RKO (cell line): ENCODE measurements around the gene CAPS2.
A peak's percentile ranks its signal among the peaks of the same experiment; 100 is the strongest.

Source experiments
- DNase-seq: peaks from one replicate; pipeline ENCODE4 v3.0.0-alpha.2; 2016; ENCODE audit warnings: low spot score

The CAPS2 gene

DNA sequence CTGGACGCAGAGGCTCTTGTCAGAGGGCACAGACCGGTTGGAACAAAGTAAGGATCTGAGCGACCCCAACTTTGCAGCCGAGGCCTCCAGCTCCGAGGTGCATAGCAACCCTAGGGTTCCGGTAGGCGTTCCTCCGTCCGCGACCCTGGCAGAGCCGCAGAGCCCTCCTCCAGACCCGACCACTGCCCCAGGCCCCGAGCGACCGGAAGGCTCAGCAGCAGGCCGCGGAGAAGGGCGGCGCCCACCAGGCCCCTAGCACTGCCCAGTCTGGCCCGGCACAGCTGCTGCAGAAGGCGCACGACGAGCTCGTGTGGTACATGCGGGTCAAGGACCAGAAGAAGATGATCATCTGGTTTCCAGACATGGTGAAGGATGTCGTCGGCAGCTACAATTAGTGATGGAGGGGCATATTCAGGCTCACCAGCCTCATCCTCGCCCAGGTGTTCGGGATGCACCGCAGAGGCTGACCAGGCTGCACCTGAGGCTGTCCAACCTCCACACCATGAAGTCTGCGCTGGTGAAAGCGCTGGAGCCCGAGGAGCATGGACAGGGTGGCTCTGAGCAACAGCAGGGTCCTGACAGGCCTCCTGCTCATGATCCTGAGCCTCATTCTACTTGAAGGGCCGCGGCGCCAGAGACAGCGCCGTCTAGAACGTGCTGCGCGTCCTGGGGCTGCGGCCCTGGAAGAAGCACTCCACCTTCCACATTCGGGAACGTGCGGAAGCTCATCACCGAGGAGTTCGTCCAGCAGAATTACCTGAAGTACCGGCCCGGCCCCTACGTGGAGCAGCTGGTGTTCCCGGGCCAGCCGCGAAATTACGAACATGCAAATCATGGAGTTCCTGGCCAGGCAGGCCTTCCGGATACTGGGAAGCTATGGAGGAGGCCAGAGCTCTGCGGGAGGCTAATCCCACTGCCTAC is 24.5 kb downstream of the CAPS2 start:
- DNase-seq = no peak

DNA sequence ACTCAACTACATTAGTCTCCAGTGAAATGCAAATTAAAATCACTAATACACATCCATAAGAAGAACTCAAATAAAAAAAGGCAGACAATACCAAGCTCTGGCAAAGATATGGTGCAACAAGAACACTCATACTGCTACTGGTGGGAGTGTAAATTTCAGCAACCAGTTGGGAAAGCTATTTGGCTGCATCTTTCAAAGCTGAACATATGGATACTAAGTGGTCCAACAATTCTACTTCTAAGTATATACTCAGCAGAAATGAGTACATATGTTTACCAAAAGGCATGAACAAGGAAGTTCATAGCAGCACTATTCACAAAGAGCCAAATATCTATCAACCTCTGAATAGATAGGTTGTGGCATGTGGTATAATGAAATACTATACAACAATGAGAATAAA is 27.3 kb downstream of the CAPS2 start:
- DNase-seq = no peak

DNA sequence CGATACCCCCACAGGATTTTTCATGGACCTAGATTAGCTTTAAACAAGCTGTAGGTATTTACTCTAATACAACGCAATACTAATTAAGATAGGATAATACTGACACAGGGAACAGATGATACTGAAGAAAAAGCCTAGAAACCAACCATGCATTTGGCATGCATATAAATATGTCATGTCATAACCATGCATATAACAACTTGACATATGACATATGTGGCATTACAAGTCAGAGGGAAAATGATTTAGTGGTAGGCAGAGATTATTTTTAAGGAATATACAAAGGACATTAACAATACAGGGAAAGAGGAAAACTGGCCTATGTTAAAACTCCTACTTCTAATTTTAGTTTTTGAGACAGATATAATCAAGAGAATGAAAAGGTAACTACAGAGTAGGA is 27.9 kb downstream of the CAPS2 start:
- no peak for DNase-seq

DNA sequence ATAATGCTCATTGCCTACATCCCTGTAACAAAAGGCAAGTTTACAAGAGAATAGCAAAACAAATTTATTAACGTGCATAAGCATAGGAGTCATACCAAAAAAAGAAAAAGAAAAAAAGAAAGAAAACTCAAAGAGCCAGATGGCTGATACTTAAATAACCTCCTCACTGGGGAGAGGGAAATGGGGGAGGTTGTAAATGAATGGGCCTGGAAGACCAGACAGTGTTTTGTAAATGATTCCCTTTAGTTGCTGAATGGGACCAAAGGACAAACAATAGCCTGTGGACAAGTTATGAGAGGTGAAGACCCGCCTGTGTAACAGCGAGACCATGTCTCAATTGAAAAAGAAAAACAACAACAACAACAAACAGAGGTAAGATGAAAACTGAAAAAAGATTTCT is 35.3 kb downstream of the CAPS2 start:
- DNase-seq = no peak

DNA sequence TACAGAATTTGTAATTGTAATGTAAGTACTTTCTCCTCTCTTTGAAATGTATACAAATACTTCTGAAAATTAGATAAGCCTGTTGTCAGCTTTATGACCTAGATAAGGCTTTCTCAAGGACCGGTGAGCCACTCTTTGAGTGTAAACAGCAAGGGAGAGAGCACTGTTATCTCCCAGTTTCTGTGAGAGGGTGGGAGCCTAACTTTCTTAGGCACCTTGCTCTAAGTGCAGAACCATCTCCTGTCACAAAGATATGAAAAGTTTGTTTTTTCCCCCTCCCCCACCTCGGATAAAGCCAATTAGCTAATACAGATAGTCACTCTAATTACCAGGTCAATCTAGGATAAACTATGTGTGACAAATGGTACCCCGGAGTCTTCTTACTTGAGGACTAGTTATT is 35.8 kb downstream of the CAPS2 start:
- no peak for DNase-seq

DNA sequence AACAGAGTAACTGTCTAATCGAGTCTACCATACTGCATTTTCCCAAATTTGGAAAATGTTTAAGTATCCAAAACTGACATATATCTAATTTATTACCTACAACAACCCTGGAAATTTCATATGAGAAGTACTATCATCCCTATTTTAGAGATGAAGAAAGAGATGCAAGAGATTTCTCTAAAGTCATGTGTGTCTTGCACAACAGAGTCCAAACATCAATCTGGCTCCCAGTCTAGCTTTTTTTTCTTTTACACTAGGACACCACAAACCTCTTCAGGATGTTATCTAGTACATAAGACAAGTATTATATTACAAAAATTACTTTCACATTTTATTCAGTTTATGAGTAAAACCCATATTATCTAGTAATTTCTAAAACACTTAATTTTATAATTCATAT is 39.1 kb downstream of the CAPS2 start:
- no peak for DNase-seq

DNA sequence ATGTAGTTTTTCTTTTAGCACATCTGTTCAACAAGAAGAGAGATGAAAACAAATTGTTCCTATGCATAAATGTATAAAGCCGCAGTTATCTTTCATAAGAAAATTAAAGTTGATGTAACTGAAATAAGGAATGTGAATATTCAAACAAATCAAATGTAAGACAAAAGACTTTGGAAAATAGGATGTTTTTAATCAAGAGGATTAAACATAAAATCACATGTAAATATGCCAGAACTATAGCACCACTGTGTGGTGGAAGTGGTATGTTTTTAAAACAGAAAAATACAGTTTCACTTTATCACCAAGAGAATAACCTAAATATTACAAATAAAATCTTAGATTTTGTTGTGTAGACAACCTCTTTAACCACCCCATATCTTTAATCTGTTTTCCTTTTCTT is 40.4 kb downstream of the CAPS2 start:
- peak; percentile 57 for DNase-seq

DNA sequence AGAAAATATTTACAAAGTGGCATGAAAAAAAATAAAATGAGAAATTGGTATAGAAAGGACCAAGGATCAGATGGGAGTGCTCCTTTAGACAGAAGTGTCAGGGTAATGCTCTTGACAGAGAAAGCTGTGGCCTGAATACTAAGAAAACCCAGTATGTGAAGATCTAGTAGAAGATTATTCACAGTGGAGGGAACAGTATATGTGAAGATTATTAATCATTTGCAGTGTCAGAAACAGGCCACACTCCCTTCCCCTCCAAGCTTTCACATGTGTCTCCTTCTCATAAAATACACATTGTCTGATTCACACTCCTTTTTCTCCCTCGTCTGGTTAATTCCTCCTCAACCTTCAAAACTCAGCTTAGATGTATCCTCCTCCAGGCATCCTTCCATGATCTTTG is 41.3 kb downstream of the CAPS2 start:
- no peak for DNase-seq

DNA sequence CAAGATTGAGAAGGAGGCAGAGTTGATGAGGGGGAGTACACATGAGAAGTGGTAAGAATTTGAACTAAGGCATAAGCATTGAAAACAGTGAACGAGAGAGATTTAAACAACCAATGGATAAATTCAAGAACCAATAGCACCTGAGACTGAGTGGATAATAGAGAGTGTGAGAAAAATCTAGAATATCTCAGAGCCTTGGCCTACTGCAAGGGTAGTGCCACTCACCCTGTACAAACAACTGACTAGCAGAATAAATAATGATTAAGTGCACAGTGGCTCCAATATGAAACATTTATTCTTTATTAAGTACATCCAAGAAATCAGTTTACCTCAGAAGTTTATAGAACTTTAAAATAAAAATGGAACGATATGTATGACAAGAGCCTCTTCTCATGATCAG is 54.4 kb downstream of the CAPS2 start:
- DNase-seq = no peak

DNA sequence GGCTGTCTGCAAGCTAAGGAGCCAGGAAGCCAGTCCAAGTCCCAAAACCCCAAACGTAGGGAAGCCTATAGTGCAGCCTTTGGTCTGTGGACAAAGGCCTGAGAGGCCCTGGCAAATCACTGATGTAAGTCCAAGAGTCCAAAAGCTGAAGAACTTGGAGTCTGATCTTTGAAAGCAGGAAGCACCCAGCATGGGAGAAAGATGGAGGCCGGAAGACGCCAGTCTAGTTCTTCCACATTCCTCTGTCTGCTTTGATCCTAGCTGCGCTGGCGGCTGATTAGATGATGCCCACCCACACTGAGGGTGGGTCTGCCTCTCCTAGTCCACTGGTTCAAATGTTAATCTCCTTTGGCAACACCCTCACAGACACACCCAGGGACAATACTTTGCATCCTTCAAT is 58.5 kb downstream of the CAPS2 start:
- DNase-seq = no peak

DNA sequence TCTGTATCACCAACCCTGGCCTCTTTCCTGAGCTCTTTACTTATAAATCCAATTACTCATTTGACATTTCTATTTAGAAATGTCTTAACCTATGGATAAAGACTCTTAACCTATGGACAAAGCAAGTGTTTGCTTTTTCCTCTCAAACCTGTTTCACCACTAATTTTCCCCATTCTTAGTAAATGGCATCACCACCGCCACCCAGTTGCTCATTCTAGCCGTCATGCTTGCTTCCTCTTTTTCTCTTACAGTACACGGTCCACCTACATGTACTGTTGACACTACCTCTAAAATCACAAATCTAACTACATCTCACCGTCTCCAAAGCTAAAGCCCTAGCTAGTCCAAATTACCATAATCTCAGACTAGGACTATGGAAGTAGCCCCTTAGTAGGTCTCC is 60.0 kb downstream of the CAPS2 start:
- no peak for DNase-seq

DNA sequence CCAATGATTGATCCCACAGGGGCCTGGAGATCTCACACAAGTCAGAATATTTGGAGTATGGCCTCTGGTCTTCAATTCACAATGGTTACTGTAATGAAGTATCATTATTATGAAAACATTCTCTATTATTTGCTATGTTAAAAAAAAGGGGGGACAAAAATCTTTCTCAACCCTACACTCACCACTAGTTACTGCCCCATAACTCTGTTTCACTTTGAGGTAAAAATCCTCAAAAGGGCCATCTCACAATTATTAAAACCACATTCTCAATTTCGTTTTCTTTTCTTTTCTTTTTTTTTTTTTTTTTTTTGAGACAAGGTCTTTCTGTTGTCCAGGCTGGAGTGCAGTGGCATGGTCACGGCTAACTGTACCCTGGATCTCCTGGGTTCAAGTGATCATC is 60.9 kb downstream of the CAPS2 start:
- DNase-seq = no peak

DNA sequence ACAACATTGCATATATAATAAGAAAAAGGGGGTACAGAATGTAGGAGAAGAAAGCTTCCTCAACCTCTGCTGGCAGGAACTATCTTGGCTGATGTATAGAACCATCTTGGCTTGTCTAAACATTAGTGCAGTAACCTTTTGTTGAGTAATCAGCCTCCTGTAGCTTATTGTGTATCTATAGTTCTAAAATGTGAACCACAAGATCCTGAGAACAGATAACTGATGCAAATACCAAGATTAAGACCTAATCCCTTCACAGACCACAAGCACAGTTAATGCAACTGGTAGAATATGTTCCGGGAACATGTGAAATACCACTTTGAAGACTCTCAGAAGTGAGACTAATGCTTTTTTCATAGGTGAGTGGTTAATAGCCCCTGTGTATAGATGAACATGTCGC is 69.8 kb downstream of the CAPS2 start:
- no peak for DNase-seq

DNA sequence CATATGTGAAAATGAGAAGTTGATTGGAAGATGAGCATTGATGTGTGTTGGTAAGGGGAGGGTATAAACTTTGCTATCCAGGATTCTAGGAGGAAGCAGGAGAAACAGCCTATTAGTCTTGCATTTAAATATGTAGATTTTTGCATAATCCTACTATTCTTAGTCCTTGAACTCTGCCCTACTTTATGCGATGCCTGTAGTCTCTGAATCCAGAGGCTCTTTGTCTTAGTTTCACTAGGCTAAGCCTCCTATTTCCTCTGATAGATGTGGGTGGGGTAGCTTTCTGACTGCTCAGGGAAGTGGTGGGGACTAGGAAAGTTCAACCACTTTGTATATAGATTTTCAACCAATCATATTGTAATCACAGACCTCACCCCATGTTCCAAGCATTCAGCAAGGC is 71.0 kb downstream of the CAPS2 start:
- no peak for DNase-seq

DNA sequence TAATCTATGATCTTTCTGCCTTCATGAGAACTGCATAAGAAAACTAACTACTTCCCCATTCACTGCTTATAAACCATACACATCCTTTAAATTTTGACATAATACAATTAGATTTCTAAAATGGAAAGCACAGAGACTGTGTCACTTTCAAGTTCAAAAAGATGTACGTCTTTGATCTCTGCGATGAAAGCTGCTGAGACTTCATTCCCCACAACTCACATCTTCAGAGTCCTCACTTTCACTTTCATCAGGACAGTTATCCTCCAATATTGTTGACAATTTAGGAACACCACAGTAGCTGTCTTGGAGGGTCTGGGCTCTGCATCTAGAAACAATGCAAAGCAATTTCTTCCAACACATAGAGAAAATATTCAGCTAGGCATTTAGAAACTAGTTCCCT is 72.6 kb downstream of the CAPS2 start:
- DNase-seq = no peak

DNA sequence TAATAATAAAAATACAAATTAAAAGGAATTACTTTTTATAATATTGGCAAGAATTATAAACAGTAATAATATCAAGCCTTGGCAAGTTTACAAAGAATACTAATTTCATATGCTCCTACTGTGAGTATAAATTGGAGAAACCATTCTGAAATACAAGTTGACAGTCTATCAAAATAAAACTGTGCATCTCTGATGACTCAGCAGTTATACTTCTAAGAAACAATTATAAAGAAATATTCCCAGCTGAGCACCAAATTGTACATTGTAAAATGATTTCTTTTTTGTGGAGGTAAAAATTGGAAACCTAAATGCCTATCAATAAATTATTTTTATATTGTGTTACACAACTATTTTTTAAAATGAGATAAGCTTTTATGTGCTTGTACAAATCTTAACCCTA is 85.0 kb downstream of the CAPS2 start:
- DNase-seq = no peak

DNA sequence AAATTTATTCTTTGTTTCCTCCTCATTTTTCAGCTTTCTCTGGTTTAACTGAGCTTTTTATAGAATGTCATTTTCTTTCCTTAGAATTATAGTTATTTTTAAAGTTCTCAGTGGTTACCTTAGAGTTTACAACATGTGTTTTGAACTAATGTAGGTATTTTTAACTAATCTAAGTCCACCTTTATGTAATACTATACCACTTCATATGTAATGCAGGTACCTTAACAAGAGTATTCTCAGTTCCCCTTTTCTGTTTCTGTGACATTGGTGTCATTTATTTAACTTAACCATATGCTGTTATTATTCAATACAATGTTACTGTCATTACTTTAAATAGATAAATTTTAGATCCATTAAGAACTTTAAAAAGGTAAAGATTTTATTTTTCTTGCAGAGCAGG is 90.1 kb downstream of the CAPS2 start:
- DNase-seq = no peak

DNA sequence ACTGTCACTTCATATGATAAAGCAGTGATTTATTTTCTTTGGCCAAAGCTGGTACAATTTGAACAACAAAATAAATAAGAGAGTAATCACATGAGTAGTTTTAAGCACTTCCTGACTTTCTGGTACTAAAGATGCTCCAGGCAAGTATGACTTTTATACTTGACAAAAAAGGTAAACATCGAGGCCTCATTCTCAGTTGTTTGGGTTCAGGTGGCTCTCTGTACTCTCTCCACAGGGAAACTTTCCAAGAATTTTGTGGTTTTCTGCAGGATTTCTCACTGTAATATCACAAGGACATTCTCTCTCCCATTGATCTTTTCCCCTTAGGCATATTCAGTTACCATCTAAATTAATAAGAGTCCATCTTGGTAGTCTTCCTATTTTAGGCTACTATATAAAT is 93.9 kb downstream of the CAPS2 start:
- DNase-seq = no peak

DNA sequence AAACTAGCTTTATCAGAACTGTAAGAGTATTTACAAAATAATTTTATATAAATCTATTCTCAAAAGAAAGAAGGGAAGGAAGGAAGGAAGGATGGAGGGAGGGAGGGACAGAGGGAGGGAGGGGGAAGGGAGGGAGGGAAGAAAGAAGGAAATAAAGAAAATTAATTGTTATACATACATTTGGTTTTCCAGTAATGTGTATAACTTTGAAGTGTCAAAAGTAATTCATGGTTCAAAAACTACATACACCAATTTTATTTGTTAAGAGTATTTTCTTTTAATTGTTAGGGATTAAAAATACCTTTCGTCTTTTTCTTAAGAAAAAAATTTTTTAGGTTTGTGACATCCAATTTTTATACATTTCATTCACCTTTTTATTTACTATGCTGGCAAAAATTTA is 103.0 kb downstream of the CAPS2 start:
- DNase-seq = no peak
